Effector CD8-positive, alpha-beta T cell (primary cell): ENCODE data around the gene EIF1.
"Not testable (repeated sequence)": the region's sequence is repeated elsewhere in the genome, so short reads cannot be mapped to it uniquely, and the experiment has no call there.

Experiments
- DNase-seq: peaks from one replicate; lab custom pipeline; 2025; lab: John Stamatoyannopoulos, UW

Gene EIF1

GRCh38 chr17:41700843-41701242 is 12.2 kb downstream of the EIF1 start:
- not testable (repeated sequence) for DNase-seq

GRCh38 chr17:41702712-41703111 is 14.0 kb downstream of the EIF1 start:
- DNase-seq, result no peak

GRCh38 chr17:41705271-41705991 is 16.7 kb downstream of the EIF1 start:
- DNase-seq, result no peak

DNA sequence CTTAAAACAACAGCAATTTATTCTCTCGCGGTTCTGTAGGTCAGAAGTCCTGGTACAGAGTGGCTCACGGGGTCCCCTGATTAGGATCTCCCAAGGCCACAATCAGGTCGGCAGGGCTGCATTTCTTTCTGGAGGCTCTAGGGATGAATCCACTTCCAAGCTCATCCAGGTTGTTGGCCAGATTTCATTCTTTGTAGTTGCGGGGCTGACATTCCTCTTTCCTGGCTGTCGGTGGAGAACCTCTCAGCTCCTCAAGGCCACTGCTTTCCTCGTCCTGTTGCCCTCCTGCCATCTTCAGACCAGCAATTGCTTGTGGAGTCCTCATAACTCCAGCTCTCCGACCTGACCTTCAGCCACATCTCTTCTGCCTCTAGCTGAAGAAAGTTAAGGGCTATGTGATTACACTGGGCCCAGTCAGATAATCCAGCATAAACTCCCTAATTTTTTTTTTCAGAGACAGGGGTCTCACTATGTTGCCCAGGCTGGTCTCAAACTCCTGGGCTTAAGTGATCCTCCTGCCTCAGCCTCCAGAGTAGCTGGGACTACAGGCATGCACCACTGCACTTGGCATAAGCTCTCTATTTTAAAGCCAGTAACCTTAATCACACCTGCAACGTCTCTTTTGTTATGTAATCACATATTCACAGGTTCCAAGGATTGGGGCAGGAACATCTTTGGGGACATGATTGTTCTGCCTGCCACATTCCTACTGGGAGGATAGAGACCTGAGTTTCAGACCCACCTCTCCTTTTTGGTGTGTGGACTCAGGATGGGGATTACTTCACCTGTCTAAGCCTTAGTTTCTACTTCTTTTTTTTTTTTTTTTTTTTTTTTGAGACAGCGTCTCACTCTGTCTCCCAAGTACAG is 19.4 kb downstream of the EIF1 start:
- DNase-seq, result no peak

DNA sequence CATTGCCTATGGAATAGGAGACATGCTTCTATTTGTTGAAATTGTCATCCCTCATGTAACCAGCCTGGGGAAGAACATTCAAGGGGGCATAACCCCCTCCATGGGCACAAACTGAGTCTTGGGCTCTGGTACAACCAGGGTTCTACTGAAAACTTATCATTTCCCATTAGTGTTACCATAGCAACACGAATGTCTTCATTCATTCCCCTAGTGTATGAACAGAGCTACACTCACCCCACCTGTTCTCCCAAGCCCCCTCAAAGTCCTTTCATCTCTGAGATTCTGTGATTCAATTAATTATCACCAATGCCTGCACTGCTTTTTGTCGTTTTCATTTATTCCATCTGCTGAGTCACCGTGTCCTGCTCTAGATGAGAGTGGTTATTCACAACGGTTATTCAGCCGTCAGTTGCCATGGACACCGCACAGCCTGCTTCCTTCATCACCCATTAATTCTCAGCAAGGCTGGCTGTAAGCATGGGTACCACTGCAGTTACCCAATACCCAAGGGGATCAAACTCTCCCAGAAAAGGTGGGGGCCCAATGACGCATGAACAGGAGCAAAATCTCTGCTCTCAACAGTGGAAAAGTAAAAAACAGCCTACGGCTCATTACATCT is 21.9 kb downstream of the EIF1 start:
- no peak for DNase-seq

DNA sequence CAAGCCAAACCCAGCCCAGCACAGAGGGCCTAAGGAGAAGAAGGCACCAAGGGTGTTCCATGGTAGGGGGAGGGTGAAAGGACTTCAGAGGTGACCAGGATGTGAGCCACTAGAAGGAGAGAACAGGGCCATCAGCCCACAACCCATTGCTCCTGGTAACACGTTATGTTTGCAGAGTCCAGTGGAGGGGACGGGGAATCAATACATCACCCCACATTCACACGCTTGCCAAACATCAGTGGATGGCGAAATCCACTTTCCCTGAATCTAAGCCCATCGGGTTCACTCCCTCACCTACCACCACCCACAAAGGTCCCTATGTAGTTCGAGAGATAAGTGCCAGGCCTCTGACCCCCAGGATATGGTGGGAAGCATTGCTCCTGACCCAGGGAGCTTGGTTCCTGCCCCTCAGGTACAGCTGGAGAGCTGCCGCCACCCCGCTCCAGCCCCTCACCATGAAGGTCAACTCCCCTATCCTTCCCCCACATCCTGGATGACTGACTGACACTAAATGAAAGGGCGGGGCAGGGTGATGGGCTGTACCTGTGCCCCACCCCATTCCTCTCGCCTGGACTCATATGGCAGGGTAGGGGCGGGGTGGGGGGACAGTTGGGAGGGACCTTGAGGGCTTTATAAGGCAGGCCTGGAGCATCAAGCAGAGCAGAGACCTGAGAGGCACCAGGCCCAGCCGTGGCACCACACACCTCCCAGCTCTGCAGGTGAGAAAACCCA is 23.1 kb downstream of the EIF1 start, which contains the start of gene GAST:
Gene GAST (plus strand): TSS at position 663 of the 732 bp plus-strand sequence. CDS start 3,106 bp downstream, outside the sequence.
- no peak for DNase-seq

DNA sequence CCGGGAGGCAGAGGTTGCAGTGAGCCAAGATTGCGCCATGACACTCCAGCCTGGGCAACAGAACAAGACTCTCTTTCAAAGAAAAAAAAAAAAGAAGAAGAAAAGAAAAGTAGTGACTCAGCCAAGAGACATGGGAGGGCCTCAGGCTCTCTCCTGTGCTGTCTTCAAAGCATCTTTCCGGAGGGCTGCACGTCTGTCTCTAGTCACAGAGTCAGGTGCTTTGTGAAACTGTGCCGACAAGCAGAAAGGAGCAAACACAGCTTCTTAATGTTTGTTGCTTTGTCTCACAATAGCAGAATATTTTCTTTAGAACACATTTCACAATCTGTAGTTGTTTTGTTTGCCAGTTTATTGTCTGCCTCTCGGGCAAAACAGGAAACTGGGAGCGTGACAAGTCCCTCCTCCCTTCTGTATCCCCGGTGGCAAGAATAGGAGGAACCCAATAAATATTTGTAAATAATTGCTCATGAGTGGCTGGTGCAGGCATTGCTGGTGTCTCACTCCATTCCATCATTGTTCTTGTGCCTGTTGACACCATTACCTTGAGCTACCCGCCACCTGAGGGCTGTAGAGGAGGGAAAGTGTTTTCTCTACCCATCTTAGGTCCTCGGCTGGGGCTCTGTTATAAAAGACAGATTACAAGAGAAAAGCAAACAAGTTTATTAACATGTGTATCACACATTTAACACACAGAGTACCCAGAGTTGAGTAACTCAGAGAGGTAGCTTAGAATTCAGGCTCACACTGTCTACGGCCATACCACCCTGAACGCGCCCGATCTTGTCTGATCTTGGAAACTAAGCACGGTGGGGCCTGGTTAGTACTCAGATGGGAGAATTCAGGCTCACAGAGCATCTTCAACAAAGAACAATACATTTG is 29.0 kb downstream of the EIF1 start:
- no peak for DNase-seq

GRCh38 chr17:41718287-41718645 is 29.6 kb downstream of the EIF1 start:
- no peak for DNase-seq

DNA sequence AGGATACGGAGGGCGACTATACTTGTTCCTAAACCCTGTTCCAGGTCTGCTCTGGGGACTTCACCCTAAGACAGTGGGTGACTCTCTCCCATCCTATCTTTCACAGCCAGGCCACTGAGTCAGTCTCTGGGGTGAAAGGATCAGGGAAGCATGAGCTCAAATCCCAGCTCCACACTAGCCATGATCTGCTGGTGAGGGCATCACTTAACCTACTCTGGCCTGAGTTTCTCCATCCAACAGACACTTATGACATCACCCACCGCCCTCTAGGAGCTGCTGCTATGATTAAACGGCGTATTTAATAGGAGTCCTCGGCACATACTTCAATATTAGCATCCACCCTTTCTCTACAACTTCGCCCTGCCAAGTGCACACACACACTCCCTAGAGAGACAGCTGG is 33.5 kb downstream of the EIF1 start:
- no peak for DNase-seq

- no peak for DNase-seq
These were observed 35.3 kb downstream of the EIF1 start for GRCh38 chr17:41723801-41724475.

- DNase-seq, result no peak
These were observed 35.9 kb downstream of the EIF1 start for GRCh38 chr17:41724476-41725050.

DNA sequence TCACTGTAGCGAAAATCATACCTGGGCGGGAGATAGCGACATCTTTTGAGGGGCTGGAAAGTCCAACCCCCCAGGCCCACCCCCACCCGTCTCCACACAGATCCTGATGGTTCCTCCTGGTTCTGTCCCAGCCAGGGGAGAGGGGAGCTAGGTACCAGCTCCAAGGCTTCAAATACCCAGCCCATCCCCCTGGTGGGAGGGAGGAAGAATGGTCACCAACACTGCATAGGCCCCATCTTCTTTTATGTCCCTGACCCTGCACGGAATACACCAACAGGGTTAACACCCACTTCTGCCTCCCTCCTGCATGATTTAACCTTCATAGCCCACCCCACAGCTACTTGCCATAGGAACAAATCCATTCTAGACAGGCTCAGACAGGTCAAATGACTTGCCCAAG is 36.4 kb downstream of the EIF1 start:
- DNase-seq, result no peak

GRCh38 chr17:41728056-41728455 is 39.4 kb downstream of the EIF1 start:
- no peak for DNase-seq

- no peak for DNase-seq
These were observed 41.8 kb downstream of the EIF1 start for GRCh38 chr17:41730479-41730878.

GRCh38 chr17:41731836-41732235 is 43.2 kb downstream of the EIF1 start:
- no peak for DNase-seq

- no peak for DNase-seq
These were observed 44.9 kb downstream of the EIF1 start for GRCh38 chr17:41733348-41734138.

GRCh38 chr17:41734139-41734948 is 45.7 kb downstream of the EIF1 start, which contains the start of gene HAP1:
TSS of gene HAP1 (minus strand) at chr17:41734643. CDS start at chr17:41734634, 9 bp downstream.
- no peak for DNase-seq

GRCh38 chr17:41734949-41735313 is 46.2 kb downstream of the EIF1 start:
- DNase-seq, result no peak
